HG03469 (cell line): ENCODE results near the gene HOXA9.

Experiments
- ATAC-seq: cut with Tn5 transposase; IDR thresholded peaks from one replicate; pipeline ENCODE4 v1.9.1; 2021; ENCODE audit warnings: mild to moderate bottlenecking, moderate library complexity, moderate number of reproducible peaks; ENCODE audit not compliant: unreplicated experiment

Gene HOXA9

DNA sequence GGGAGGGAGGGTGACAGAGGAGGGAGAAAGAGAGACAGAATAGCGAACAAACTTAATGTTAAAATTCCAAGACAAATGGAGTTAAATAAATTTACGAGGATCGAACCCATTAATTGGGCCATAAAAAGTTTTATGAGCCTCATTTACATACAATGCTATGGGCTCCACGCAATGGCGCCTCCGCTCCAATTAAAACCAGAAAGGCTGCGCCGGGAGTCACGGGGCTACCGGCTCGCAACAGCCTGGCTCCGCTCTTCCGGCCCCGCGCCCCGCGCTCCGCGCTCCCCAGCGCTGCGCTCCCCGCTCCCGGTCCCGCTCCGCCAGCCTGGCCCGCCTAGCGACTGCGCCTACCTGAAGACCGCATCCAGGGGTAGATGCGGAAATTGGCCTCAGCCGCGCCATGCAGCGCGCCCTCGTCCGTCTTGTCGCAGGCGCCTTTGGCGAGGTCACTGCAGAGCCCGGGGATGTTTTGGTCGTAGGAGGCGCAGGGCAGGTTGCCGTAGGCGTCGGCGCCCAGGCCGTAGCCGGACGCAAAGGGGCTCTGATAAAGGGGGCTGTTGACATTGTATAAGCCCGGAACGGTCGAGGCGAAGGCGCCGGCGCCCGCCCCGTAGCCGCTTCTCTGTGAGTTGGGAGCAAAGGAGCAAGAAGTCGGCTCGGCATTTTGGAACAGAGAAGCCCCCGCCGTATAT lies 9.4 kb downstream of the HOXA9 start:
- ATAC-seq = no peak

DNA sequence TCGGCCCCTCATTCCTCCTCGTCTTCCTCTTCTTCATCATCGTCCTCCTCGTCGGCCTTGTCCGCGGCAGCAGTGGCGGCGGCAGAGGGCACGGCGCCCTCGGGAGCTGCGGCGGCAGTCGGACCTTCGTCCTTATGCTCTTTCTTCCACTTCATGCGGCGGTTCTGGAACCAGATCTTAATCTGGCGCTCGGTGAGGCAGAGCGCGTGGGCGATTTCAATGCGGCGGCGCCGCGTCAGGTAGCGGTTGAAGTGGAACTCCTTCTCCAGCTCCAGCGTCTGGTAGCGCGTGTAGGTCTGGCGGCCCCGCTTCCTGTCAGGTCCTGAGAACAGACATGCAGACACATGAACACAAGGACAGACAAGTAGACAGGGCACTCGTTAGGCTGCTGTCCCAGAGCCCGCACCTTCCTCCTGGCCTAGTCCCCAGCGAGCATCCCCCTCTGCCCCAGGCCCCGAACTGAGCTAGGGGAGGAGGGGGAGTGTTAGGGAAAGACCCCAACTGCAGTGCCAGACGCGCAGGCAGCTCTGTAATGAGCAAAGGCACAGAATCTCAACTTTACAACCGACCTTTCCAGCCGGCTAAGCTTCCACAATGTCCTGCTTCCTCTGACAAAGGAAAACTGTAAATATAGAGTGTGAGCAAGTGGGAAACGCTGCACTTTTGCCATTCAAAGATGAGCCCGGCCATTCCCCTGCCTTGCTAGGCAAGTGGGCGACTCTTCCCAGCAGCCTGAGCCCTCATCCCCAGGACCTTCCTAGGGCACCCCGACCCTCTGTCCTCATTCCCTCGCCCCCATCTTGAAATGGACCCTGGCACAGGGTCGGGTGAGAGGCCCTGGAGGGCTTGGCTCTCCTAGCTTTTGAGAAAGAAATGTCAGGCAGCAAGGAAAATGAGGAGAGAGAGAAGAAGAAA lies 10.2 kb downstream of the HOXA9 start:
- no peak for ATAC-seq

DNA sequence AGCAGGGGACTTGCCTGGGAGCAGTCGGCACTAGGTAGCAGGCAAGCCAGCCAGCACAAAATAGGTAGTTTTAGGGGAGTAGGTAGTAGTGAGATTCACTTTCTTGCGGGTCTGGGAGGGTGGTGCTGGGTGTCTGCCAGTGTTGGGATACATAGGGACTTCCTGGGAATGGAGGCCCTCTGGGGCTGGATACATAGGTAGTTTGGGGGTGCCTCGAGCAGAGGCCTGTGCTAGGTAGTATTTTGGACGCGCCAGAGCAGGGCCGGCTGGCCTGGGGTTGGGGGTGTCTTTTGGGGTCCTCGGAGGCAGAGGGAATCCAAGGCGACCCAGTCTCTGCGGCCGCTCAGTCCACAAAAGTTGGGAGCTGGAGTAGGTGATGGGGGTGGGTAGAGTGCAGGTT lies 11.0 kb downstream of the HOXA9 start:
- ATAC-seq = no peak

DNA sequence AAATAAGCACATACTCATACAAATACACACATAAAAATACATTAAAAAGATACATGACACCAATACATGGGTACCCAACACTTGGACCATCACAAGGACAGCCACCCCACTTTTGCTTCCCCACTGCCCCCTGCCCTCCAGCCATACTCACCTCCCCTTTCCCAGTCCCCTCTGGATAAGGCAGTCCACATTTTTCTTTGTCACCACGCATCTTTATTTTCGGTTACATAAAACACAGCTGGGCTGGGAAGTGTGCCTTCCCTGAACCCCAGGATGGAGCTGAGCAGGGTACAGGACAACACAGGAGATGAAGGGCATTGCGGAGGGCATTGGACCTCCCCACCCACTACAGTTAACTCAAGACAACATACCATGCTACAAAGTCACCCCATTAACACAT lies 11.8 kb downstream of the HOXA9 start:
- ATAC-seq = no peak

DNA sequence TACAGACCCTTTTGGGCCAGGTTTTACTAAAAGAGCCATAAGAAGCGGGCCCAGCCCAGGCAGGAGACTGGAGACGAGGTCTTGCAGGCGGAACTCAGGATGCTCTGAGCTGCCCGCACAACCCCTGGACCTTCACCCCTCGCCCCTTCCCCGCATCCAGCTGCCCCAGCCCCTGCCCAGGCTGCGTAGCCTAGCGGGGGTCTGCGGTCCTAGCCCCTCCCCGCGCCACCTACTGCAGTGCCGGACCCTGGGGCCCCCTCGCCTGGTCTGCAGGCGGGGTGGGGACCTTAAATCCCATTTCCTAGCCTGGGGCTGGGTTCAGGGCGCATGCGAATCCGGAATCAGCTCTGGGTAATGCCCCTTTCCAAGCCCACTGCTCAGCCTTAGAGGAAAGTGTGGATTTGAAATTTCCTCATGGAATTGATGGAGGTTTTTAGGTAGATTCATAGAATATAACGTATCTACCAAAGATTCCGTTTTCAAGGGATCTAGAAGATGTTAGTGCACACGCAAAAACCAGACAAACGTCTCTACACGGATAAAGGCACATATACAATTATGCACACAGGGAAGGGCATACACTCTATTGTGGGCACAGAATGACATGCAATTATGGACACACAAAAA lies 12.4 kb downstream of the HOXA9 start:
- no peak for ATAC-seq

DNA sequence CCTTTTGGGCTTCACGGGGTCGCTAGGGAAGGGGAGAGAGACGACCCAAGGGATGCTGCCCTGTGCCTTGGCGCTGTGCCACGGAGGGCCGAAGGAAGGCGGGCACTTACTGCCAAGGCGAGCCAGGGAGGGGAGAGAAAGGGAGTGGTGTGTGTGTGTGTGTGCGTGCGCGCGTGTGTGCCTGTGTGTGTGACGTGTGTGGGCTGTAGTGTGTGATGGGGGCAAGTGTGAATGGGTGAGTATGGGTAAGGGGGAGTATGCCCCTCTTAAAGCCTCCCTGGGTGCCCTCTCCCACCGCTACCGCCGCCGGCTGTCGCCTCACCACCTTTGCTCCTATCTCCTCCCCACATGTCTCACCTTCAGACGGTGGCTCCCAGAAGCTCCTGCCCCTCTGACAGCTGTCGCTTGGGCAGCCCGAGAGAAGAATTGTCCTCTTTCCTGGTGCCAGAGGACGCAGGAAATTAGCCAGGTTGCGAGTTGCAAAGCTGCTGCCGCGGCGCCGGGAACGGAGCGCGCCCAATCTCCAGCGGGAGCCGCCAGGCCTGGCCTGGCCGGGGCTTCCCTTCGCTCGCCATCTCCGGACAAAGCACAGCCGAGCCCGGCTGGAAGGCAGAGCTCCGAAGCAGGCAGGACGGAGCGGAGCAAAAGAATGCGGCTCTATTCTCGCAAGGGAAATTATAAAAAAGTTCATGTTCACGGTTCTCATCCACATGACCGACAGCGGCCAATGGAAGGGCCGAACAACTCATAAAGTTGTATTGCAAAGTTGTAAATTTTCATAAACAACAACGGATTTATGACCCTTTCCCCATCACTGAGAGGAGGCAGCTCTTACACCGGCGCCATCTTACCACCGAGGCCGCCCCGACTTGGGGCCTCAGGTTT lies 13.2 kb downstream of the HOXA9 start, which contains the start of gene HOXA3:
Gene HOXA3, minus strand, starts transcription at position 653 of the 885 bp plus-strand sequence. CDS start 41,943 bp downstream, outside the sequence.
- no peak for ATAC-seq

DNA sequence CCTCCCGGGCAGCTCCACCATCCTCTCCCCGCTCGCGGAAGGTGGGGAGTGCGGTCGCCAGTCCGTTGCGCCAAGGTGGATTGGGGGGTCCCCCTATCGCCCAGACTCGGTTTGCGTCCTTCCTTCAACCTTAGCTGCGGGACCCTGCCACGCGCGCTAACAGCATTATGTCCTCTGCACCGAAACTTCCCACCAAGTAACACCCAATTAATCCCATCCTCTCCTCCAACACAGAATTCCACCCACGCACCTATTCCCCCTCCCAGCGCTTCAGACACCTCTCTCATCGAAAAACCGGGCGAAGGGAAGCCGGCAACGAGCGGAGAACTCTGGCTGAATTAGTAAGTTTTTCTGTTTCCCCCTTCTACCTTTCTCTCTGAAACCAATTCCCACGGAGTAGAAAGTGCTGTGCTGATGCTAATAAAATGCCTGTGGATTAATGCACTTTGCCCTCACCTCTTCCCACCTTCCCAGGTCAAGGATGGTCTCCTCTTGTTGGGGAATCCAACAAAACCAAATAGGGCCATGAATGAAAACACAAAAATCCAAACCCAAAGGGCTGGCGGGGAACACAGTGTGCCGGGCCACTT lies 13.9 kb downstream of the HOXA9 start:
- ATAC-seq = no peak

DNA sequence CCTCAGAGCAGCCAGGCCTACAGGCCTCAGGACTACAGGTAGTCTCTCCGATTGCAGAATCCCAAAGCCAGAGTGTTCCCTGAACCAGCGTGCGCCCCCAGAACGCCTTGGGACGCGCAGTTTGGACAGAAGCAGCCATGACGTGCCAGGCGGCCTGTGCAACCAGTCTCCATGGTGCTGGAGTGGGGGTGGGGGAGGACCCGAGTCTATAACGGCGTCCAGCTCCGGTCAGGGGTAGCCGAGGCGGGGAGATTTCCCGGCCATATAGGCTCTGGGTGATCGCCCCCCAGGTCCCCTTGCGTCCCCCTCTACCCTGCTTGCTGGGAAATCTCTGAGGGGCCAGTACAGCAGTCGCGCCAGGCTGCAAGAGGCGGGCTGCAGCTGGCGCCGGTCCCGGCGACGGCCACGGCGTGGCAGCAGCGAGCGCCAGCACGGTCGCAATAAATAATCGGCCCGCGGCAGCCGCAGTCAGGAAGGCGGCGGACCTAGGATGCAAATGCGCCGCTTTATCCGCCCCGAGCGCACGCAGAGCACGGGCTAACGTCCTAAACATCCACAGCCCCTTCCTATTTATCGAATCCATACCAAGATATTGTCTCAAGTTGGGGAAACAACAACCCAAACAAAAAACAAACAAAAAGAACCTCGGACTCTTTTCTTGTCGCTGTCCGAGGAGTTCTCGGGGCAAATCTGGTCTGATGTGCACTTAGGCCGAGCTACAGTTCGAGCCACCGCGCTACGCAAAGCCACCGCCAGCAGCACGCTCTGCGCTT lies 14.6 kb downstream of the HOXA9 start:
- ATAC-seq = peak; percentile 68

DNA sequence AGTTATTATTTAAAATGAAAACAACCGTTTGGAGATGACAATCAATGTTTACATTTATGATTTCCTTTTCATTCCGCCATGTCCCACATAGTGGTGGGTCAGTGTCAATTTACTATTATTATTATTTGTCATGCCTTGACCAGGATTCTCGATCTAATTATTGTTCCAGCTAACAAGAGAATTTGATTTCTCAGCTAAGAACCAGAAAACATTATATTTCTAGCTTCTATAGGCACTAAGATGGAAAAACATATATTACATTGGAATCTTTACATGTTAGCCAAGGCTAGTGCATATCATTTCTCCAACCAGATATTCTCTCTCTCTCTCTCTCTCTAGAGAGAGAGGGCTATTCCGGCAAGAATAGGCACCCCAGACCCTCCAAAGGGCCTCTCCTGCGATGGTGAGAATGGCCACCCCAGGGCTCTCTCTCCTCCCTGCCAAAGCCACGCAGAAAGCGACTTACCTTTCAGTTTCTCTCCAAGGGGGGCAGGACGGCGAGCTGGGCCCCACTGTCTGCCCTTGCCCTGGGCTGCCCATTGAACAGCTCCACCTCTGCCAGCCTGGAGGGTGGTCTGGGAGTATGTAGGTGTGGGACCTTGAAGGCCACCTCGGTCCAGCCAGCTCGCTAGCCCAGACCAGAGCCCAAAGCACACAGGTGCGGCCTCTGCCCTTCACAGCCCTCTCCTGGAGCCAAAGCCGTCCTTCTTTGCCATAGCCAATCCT lies 15.3 kb downstream of the HOXA9 start:
- ATAC-seq = no peak

GRCh38 chr7:27148756-27149641 lies 16.3 kb downstream of the HOXA9 start:
- ATAC-seq = no peak

DNA sequence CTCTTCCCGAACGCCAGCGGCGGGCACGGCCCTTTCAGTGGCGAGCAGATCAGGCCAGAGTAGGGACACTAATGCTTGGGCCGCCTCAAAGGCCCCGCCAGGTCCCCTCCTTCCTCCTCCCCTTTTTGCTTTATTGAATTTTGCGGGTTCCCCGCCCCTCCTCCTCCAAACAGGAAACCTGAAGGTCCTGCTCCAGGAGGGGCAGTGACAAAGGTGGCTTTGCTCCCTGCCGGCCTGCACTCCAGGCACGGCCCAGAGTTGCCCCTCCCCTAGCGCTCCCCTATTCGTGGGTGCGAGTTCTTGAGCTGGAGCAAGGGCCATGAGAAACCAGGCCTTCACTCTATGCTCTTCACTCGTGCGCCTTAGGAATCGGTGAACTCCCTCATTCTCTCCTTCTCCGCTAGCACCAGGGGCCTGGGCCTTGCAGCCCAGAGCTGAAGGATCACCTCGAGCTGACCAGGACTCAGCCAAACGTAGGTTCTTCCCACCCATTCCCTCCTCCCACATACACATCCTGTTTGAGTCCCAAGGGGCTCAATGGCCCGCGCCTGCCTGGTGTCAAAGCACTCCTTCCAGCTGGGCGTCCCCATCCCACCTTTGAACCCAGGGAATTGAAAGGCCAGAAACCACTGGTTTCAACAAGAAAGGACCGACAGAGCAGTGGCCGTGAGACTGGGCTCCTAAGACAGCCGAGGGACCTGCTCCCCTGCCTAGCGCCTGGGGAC lies 17.1 kb downstream of the HOXA9 start:
- no peak for ATAC-seq

- ATAC-seq = no peak
Measured at GRCh38 chr7:27147199-27148030, 17.9 kb downstream of the HOXA9 start, which contains the start of gene HOXA6. TSS of gene HOXA6 (minus strand) at chr7:27147774. CDS start at chr7:27147749, 25 bp downstream.

DNA sequence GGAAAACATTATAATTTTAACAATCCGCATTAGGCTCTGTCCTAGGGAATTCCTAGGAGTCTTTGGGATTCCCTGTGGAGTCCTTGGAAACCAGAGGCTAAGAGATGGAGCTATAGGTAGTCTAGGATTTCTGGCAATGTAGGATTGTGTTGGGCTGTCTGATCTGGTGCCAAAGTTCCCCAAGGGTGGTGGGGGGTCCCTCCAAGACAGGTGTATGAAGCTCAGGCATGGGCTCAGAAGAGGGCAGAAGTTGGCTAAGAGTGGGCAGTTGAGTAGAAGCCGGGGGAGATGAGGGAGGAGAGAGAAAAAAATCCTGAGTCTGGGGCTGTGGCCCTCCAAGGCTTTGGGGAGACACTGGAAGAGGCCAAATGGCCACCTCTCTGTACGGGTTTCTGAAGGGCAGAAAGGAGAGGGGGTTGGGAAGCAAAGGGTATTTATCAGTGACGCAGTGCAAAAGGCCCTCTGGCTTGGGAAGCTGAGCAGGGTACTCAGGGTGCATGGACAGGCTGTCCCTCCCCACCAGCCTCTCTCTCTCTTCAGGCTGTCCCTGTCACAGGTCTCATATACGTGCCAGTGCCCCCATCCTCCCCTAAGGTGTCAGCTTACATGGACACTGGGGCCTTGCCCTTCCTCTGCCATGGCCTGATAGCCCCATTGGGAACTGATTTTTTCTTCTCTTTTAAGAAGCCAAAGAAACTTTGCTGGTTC lies 18.7 kb downstream of the HOXA9 start:
- ATAC-seq = no peak

DNA sequence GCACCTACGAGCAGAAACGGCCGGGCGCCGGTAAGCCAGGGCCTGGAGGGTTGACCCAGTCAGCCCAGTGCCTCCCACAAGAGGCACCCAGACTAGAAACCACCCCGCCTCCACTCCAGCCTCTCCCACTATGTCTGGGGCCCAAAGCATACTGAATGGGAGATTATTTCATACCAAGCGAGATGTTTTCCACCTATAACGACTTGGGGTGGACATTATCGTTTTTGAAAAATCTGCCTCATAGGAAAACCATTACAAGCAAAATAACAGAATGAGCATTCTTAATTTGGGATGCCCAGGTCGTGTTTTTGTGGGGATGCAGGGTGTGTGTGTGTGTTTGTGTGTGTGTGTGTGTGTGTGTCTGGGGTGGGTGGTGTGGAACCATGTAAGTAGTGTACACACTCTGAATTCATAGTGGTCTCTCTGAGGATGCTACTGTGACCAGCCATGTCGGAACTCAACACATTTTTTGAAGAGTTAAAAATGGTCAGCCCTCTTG lies 19.4 kb downstream of the HOXA9 start:
- no peak for ATAC-seq

DNA sequence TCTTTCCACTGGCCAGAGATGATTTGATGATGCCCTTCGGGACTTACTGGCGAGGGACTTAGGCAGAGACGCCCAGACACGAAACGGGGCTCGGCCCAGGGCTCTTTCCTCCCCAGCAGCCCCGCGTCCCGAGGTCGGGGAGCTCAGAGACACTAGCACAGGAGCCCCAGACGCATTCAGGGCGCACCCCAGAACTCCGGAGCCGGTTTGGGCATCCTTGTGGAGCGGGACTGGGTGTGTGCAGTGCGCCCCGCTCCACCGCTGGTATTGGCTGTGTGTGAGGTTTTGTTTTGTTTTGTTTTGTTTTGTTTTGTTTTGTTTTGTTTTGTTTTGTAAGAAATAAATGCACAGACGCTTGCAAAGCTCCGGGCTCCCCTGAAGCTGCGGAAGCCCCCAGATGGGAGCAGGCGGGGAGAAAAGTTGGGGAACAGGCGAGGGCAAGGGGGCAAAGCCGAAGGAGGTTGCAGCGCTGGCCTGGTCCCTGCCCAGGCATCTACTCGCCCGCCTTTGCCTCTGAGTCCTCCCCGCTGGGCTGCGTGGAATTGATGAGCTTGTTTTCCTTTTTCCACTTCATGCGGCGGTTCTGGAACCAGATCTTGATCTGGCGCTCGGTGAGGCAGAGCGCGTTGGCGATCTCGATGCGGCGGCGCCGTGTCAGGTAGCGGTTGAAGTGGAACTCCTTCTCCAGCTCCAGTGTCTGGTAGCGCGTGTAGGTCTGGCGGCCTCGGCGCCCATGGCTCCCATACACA lies 20.0 kb downstream of the HOXA9 start:
- ATAC-seq = no peak
